ENCODE results near the gene RRBP1. TPM values are rescaled to one million over a fixed set of nuclear protein-coding genes. Genes with fewer than 3 reads are reported as not detected.

Gene RRBP1
- total RNA-seq, 6 experiments from 2014 or later, result 121 to 274 (median 193) TPM

DNA sequence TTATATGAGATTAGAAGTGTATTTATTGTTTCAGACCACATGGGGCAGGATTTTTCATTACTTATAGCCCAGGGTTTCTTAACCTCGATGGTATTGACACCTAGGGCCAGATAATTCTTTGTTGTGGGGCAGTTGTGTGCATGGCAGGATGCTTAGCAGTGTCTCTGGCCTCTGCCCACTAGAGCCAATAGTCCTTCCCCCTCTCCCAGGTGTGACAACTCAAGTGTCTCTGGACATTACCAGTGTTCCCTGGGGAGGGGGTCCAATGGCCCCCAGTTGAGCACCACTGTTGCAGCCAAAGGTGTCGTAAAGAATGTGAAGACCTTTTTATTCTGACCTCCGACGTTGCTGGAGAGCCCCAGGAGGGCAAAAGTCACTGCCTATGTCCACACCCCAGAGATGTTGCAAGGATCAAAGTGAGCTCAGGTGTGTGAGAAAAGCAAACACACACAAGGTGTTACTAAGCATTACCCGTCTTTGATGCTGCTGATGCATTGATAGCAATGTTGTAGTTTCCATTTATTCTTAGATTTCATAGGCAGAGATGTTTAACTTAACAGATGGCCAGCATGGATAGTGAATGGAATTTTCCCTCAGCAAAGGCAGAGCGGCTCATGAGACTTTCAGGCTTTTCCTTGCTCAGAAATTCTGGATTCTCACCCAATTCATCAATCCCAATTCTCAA is 39.9 kb upstream of the RRBP1 start:
- no peak for TF ChIP-seq POLR2A (IDR thresholded peaks at IDR 0.05)
- TF ChIP-seq, protein P1, sequence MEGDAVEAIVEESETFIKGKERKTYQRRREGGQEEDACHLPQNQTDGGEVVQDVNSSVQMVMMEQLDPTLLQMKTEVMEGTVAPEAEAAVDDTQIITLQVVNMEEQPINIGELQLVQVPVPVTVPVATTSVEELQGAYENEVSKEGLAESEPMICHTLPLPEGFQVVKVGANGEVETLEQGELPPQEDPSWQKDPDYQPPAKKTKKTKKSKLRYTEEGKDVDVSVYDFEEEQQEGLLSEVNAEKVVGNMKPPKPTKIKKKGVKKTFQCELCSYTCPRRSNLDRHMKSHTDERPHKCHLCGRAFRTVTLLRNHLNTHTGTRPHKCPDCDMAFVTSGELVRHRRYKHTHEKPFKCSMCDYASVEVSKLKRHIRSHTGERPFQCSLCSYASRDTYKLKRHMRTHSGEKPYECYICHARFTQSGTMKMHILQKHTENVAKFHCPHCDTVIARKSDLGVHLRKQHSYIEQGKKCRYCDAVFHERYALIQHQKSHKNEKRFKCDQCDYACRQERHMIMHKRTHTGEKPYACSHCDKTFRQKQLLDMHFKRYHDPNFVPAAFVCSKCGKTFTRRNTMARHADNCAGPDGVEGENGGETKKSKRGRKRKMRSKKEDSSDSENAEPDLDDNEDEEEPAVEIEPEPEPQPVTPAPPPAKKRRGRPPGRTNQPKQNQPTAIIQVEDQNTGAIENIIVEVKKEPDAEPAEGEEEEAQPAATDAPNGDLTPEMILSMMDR (IDR thresholded peaks at IDR 0.05), result peak in 2 of 4 donors; percentile 7
- Histone ChIP-seq H3K9me3 (no peaks in the 10 kb centered on the region), H3K4me1 (peaks cover 0 to 3% (median 0%) of the 10 kb centered on the region in 4 donors), H3K27me3 (no peaks in the 10 kb centered on the region), H3K27ac (no peak overlapping the region), H3K36me3 (no peaks in the 10 kb centered on the region), H3K4me3 (no peak overlapping the region)
- peak; percentile 41 to 82 (median 72) for ATAC-seq
- WGBS (ENCODE audit: insufficient coverage, low coverage, low lambda C conversion rate, missing lambda C conversion rate), result 23% methylated on average over 6 of the region's 6 CpGs
- intact Hi-C loops (cut with DNase I), result no loop called here
- no peak for DNase-seq

GRCh38 chr20:17720755-17721154 is 38.7 kb upstream of the RRBP1 start:
- H3K4me3 ChIP-seq, result no peak overlapping the region
- H3K36me3 ChIP-seq, result no peaks in the 10 kb centered on the region
- intact Hi-C loops (cut with DNase I), result no loop called here
- no peaks in the 10 kb centered on the region for H3K9me3 ChIP-seq
- no peaks in the 10 kb centered on the region for H3K27me3 ChIP-seq
- DNase-seq (no peak), ATAC-seq (no peak)
- TF ChIP-seq POLR2A (IDR thresholded peaks at IDR 0.05), result no peak
- TF ChIP-seq, protein P1 (IDR thresholded peaks at IDR 0.05), result no peak
- H3K4me1 ChIP-seq, result peaks cover 0 to 3% (median 0%) of the 10 kb centered on the region in 4 donors
- 33% methylated on average over 1 of the region's 4 CpGs for WGBS (ENCODE audit: insufficient coverage, low coverage, low lambda C conversion rate, missing lambda C conversion rate)
- H3K27ac ChIP-seq, result no peak overlapping the region

GRCh38 chr20:17716331-17716730 is 34.3 kb upstream of the RRBP1 start:
- ATAC-seq (no peak), DNase-seq (no peak)
- no peak overlapping the region for H3K27ac ChIP-seq
- H3K27me3 ChIP-seq, result no peaks in the 10 kb centered on the region
- H3K4me1 ChIP-seq, result no peaks in the 10 kb centered on the region
- H3K36me3 ChIP-seq, result no peaks in the 10 kb centered on the region
- intact Hi-C loops (cut with DNase I), result loop anchor here in 1 of 2 donors (10.0 kb wide), 1 partner anchor 78 kb away; no protein-coding TSS in a partner anchor
- H3K9me3 ChIP-seq, result no peaks in the 10 kb centered on the region
- no peak for TF ChIP-seq POLR2A (IDR thresholded peaks at IDR 0.05)
- TF ChIP-seq, protein P1 (IDR thresholded peaks at IDR 0.05), result no peak
- 83% methylated on average over 4 of the region's 7 CpGs for WGBS (ENCODE audit: insufficient coverage, low coverage, low lambda C conversion rate, missing lambda C conversion rate)
- H3K4me3 ChIP-seq, result no peak overlapping the region

DNA sequence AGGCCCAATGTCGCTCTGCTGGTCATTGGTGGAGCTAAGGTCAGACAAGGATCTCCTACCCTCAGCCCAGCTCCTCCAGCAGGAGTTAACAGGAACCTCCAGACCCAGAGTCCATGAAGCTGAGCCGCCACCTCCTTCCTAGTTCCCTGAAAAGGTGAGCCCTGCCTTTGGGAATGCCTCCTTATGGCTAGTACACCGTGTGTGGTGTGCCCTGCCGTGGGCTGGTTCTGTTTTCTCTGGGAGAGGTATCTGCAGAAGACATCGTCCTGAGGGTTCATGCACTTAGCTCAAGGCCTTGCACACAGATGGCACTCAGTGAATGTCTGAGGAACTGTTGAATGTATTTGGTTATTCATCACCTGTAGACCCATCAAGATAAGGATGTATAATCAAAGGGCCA is 33.0 kb upstream of the RRBP1 start:
- H3K36me3 ChIP-seq, result no peaks in the 10 kb centered on the region
- TF ChIP-seq, protein P1 (IDR thresholded peaks at IDR 0.05), result no peak
- no peak for TF ChIP-seq POLR2A (IDR thresholded peaks at IDR 0.05)
- no peak overlapping the region for H3K27ac ChIP-seq
- H3K4me3 ChIP-seq, result no peak overlapping the region
- ATAC-seq, result no peak
- no peaks in the 10 kb centered on the region for H3K9me3 ChIP-seq
- H3K4me1 ChIP-seq, result peaks cover 0 to 10% (median 6%) of the 10 kb centered on the region in 4 donors
- intact Hi-C loops (cut with DNase I), result loop anchor here in 1 of 2 donors (10.0 kb wide), 1 partner anchor 80 kb away; no protein-coding TSS in a partner anchor
- WGBS (ENCODE audit: insufficient coverage, low coverage, low lambda C conversion rate, missing lambda C conversion rate), result 89% methylated on average over 3 of the region's 5 CpGs
- no peaks in the 10 kb centered on the region for H3K27me3 ChIP-seq
- no peak for DNase-seq
